Measurements from ENCODE around the gene ZSCAN18. TPM values are rescaled to one million over a fixed set of nuclear protein-coding genes. Genes with fewer than 3 reads are reported as not detected.
A peak's percentile ranks its signal among the peaks of the same experiment; 100 is the strongest.

ZSCAN18 gene
- total RNA-seq, 3 donors from 2014 or later (not counting 1 experiment from before 2014, with no cell fraction given), result 29.9 to 42.7 (median 35.9) TPM

GRCh38 chr19:58096884-58097283, 1.1 kb downstream of the ZSCAN18 start:
- peaks cover 3 to 8% of the 10 kb centered on the region in 2 donors for H3K9me3 Mint-ChIP-seq

GRCh38 chr19:58095328-58095727, 2.7 kb downstream of the ZSCAN18 start:
- ATAC-seq, result no peak
- no peak for TF ChIP-seq CTCF (IDR thresholded peaks at IDR 0.05)
- intact Hi-C loops (cut with micrococcal nuclease), result no loop called here

More at GRCh38 chr19:58096884-58097283, 1.1 kb downstream of the ZSCAN18 start:
- no peak for TF ChIP-seq CTCF (IDR thresholded peaks at IDR 0.05)
- peak overlapping the region; percentile 88 for H3K4me3 Mint-ChIP-seq
- H3K27ac ChIP-seq (ENCODE audit: low read length), result peak overlapping the region; percentile 99
- no peaks in the 10 kb centered on the region for H3K27me3 ChIP-seq (ENCODE audit: control insufficient read depth, insufficient read depth, low read length)
- DNase-seq (peak in 1 of 2 donors; percentile 19), ATAC-seq (no peak)
- no peaks in the 10 kb centered on the region for H3K36me3 ChIP-seq (ENCODE audit: control insufficient read depth, insufficient read depth, low read length)
- H3K27ac Mint-ChIP-seq, result peak overlapping the region; percentile 98 to 99
- peaks cover 15% of the 10 kb centered on the region for H3K4me1 ChIP-seq (ENCODE audit: control insufficient read depth, insufficient read depth, low read length)
- H3K36me3 Mint-ChIP-seq, result peaks cover 8% of the 10 kb centered on the region
- WGBS (ENCODE audit: insufficient coverage), result 94% methylated on average over 13 of the region's 13 CpGs
- H3K9me3 ChIP-seq (ENCODE audit: control insufficient read depth, insufficient read depth, low read length), result peaks cover 45% of the 10 kb centered on the region
- H3K4me1 Mint-ChIP-seq, result peaks cover 14 to 34% of the 10 kb centered on the region in 2 donors
- no peak overlapping the region for H3K4me3 ChIP-seq (ENCODE audit: low read length)
- H3K27me3 Mint-ChIP-seq (ENCODE audit: low read depth in 2 of 2), result peaks cover 0 to 3% of the 10 kb centered on the region in 2 donors
- intact Hi-C loops (cut with micrococcal nuclease), result no loop called here

GRCh38 chr19:58093071-58093470, 5.0 kb downstream of the ZSCAN18 start:
- Mint-ChIP-seq H3K27ac (peak overlapping the region in 1 of 2 donors; percentile 62), H3K36me3 (peaks cover 2% of the 10 kb centered on the region), H3K4me1 (peaks cover 6 to 27% of the 10 kb centered on the region in 2 donors), H3K27me3 (ENCODE audit: low read depth in 2 of 2) (no peaks in the 10 kb centered on the region), H3K4me3 (no peak overlapping the region), H3K9me3 (peaks cover 3 to 4% of the 10 kb centered on the region in 2 donors)
- DNase-seq (no peak), ATAC-seq (no peak)
- 96% methylated on average over 7 of the region's 7 CpGs for WGBS (ENCODE audit: insufficient coverage)
- Histone ChIP-seq H3K27me3 (ENCODE audit: control insufficient read depth, insufficient read depth, low read length) (no peaks in the 10 kb centered on the region), H3K27ac (ENCODE audit: low read length) (no peak overlapping the region), H3K4me3 (ENCODE audit: low read length) (no peak overlapping the region), H3K9me3 (ENCODE audit: control insufficient read depth, insufficient read depth, low read length) (peaks cover 47% of the 10 kb centered on the region), H3K4me1 (ENCODE audit: control insufficient read depth, insufficient read depth, low read length) (peaks cover 8% of the 10 kb centered on the region), H3K36me3 (ENCODE audit: control insufficient read depth, insufficient read depth, low read length) (no peaks in the 10 kb centered on the region)
- intact Hi-C loops (cut with micrococcal nuclease), result no loop called here
- no peak for TF ChIP-seq CTCF (IDR thresholded peaks at IDR 0.05)

More at GRCh38 chr19:58095328-58095727, 2.7 kb downstream of the ZSCAN18 start:
- Histone ChIP-seq H3K9me3 (ENCODE audit: control insufficient read depth, insufficient read depth, low read length) (peaks cover 38% of the 10 kb centered on the region), H3K36me3 (ENCODE audit: control insufficient read depth, insufficient read depth, low read length) (no peaks in the 10 kb centered on the region), H3K4me1 (ENCODE audit: control insufficient read depth, insufficient read depth, low read length) (peaks cover 15% of the 10 kb centered on the region), H3K27me3 (ENCODE audit: control insufficient read depth, insufficient read depth, low read length) (no peaks in the 10 kb centered on the region), H3K27ac (ENCODE audit: low read length) (no peak overlapping the region), H3K4me3 (ENCODE audit: low read length) (no peak overlapping the region)
- Mint-ChIP-seq H3K27me3 (ENCODE audit: low read depth in 2 of 2) (peaks cover 0 to 3% of the 10 kb centered on the region in 2 donors), H3K36me3 (peaks cover 8% of the 10 kb centered on the region), H3K4me3 (no peak overlapping the region), H3K27ac (peak overlapping the region in 1 of 2 donors; percentile 99), H3K9me3 (peaks cover 3 to 8% of the 10 kb centered on the region in 2 donors), H3K4me1 (peaks cover 14 to 34% of the 10 kb centered on the region in 2 donors)
- 97% methylated on average over 10 of the region's 10 CpGs for WGBS (ENCODE audit: insufficient coverage)
- no peak for DNase-seq
